Measurements from ENCODE around the gene ELMO3. TPM values are rescaled to one million over a fixed set of nuclear protein-coding genes. Genes with fewer than 3 reads are reported as not detected.

Gene ELMO3
- total and polyA plus RNA-seq, 2 of the 13 experiments (the other 11 are each of a cell fraction or from before 2014, with no cell fraction given) = 2.6 to 4.0 TPM

DNA sequence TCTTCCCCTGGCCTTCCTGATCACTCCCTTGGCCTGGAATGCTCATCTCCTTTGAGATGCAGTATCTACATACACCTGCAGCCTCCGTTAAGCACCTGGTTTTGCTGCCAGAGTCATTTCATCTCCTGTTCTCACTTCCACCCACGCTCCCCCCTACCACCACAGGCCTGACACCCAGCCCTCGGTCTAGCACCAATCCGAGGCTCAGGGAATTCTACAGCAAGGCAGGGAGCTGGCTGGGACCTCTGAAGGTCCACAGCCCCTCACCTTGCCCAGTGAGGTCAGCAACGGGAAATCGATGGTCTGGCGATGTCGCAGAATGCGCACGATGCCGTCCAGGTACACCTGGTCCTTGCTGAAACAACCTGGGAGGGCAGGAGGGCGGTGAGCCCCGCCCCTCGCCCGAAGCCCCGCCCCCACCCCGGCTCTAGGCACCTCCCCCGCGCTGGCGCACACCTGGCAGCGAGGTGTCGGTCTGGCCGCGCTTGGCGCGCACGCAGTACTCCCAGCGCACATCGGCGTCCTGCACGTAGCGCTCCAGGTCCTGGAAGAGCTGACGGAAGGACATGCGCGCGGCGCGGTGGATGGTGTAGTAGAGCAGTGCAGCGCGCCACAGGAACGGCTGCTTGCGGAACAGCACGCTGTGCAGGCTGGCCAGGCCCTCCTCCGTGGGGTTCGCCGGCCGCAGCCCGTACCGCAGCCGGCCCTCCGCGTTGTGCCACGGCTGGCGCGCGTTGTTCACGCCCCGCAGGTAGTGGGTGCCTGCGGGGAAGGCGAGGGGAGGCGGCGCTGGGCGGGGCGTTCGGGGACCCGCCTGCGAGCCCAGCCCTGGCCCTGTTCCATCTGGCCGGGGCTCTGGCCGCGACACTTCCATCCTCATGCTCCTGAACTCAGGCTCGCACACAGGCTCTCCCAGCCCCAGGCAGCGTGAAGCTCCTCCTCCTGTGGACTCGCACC, 20.9 kb upstream of the ELMO3 start (continued):
- TF ChIP-seq ZNF773 (CRISPR knock-in tag; IDR thresholded peaks at IDR 0.05; ENCODE audit: borderline replicate concordance) (no peak), MIER3 (CRISPR knock-in tag; IDR thresholded peaks at IDR 0.05; ENCODE audit: borderline replicate concordance) (peak; percentile 61; the same call in 1 of the 2 replicates), PLSCR1 (CRISPR knock-in tag; IDR thresholded peaks at IDR 0.05; ENCODE audit: borderline replicate concordance) (no peak), MNT (IDR thresholded peaks at IDR 0.05) (no peak), FOXP1 (IDR thresholded peaks at IDR 0.05) (no peak), FOXP1 (CRISPR knock-in tag; IDR thresholded peaks at IDR 0.05) (no peak), ZNF460 (CRISPR knock-in tag; IDR thresholded peaks at IDR 0.05; ENCODE audit: borderline replicate concordance) (no peak), SP1 (IDR thresholded peaks at IDR 0.05) (no peak), SP1 (CRISPR knock-in tag; IDR thresholded peaks at IDR 0.05) (peak; percentile 48; the same call in 1 of the 2 replicates), MLXIP (CRISPR knock-in tag; IDR thresholded peaks at IDR 0.05; ENCODE audit: borderline replicate concordance) (no peak), PHF21A (CRISPR knock-in tag; IDR thresholded peaks at IDR 0.05) (no peak), NR3C1 (CRISPR knock-in tag; IDR thresholded peaks at IDR 0.05) (no peak), NFE2 (CRISPR knock-in tag; IDR thresholded peaks at IDR 0.05) (no peak), ELF1 (CRISPR knock-in tag; IDR thresholded peaks at IDR 0.05) (no peak)
- TF ChIP-seq, protein P1, sequence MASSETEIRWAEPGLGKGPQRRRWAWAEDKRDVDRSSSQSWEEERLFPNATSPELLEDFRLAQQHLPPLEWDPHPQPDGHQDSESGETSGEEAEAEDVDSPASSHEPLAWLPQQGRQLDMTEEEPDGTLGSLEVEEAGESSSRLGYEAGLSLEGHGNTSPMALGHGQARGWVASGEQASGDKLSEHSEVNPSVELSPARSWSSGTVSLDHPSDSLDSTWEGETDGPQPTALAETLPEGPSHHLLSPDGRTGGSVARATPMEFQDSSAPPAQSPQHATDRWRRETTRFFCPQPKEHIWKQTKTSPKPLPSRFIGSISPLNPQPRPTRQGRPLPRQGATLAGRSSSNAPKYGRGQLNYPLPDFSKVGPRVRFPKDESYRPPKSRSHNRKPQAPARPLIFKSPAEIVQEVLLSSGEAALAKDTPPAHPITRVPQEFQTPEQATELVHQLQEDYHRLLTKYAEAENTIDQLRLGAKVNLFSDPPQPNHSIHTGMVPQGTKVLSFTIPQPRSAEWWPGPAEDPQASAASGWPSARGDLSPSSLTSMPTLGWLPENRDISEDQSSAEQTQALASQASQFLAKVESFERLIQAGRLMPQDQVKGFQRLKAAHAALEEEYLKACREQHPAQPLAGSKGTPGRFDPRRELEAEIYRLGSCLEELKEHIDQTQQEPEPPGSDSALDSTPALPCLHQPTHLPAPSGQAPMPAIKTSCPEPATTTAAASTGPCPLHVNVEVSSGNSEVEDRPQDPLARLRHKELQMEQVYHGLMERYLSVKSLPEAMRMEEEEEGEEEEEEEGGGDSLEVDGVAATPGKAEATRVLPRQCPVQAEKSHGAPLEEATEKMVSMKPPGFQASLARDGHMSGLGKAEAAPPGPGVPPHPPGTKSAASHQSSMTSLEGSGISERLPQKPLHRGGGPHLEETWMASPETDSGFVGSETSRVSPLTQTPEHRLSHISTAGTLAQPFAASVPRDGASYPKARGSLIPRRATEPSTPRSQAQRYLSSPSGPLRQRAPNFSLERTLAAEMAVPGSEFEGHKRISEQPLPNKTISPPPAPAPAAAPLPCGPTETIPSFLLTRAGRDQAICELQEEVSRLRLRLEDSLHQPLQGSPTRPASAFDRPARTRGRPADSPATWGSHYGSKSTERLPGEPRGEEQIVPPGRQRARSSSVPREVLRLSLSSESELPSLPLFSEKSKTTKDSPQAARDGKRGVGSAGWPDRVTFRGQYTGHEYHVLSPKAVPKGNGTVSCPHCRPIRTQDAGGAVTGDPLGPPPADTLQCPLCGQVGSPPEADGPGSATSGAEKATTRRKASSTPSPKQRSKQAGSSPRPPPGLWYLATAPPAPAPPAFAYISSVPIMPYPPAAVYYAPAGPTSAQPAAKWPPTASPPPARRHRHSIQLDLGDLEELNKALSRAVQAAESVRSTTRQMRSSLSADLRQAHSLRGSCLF (CRISPR knock-in tag; IDR thresholded peaks at IDR 0.05; ENCODE audit: borderline replicate concordance) = no peak
- TF ChIP-seq, protein P2, sequence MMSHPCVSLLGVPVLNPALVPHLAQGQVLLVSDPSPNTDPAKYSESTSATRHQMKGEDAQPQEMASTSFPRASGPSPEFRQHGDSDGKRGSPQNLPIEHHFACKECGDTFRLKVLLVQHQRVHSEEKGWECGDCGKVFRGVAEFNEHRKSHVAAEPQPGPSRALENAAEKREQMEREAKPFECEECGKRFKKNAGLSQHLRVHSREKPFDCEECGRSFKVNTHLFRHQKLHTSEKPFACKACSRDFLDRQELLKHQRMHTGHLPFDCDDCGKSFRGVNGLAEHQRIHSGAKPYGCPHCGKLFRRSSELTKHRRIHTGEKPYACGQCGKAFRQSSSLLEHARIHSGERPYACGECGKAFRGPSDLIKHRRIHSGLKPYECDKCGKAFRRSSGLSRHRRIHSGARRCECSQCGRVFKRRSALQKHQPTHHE (CRISPR knock-in tag; IDR thresholded peaks at IDR 0.05; ENCODE audit: borderline replicate concordance) = no peak

Data from HepG2 (cell line).